Trophoblast cell (in vitro differentiated cells and primary cell): ENCODE data around the gene SSR4.
"Not testable (repeated sequence)": the region's sequence is repeated elsewhere in the genome, so short reads cannot be mapped to it uniquely, and the experiment has no call there.

ENCODE experiments used
- DNase-seq, 2 donors: peaks; one replicate each; pipeline ENCODE4 v3.0.0-alpha.2; 2016
- H2AFZ ChIP-seq: 2 replicates; pipeline ENCODE4 v1.6.1; 2013; ENCODE audit warnings: low read length, moderate library complexity, mild to moderate bottlenecking; ENCODE audit not compliant: insufficient read depth, poor library complexity
- H2AK5ac ChIP-seq: 2 replicates; pipeline ENCODE4 v1.6.1; 2013; ENCODE audit warnings: mild to moderate bottlenecking, low read length
- H2BK120ac ChIP-seq: 2 replicates; pipeline ENCODE4 v1.6.1; 2013; ENCODE audit warnings: low read length, mild to moderate bottlenecking, moderate library complexity; ENCODE audit not compliant: insufficient read depth, poor library complexity
- H2BK12ac ChIP-seq: 2 replicates; pipeline ENCODE4 v1.6.1; 2013; ENCODE audit warnings: mild to moderate bottlenecking, low read length, moderate library complexity
- H2BK5ac ChIP-seq: 2 replicates; pipeline ENCODE4 v1.6.1; 2013; ENCODE audit warnings: low read length, low read depth, moderate library complexity, mild to moderate bottlenecking; ENCODE audit not compliant: poor library complexity
- H3K14ac ChIP-seq: 2 replicates; pipeline ENCODE4 v1.6.1; 2013; ENCODE audit warnings: mild to moderate bottlenecking, low read length
- H3K18ac ChIP-seq: 2 replicates; pipeline ENCODE4 v1.6.1; 2013; ENCODE audit warnings: mild to moderate bottlenecking, low read length
- H3K23ac ChIP-seq: 2 replicates; pipeline ENCODE4 v1.6.1; 2013; ENCODE audit warnings: low read length
- H3K27ac ChIP-seq: 2 replicates; pipeline ENCODE4 v1.5.1; 2013; ENCODE audit warnings: low read depth, mild to moderate bottlenecking, inconsistent platforms, low read length, moderate library complexity
- H3K27me3 ChIP-seq: 2 replicates; pipeline ENCODE4 v1.6.1; 2013; ENCODE audit warnings: inconsistent platforms, mild to moderate bottlenecking, low read length, moderate library complexity; ENCODE audit not compliant: insufficient read depth
- H3K36me3 ChIP-seq, 2 experiments: 1 replicate in 1 of 2; 2 replicates in 1 of 2; pipeline ENCODE4 v1.6.1; 2013; ENCODE audit warnings: low read length in 2 of 2, mild to moderate bottlenecking in 2 of 2, moderate library complexity in 1 of 2; ENCODE audit not compliant: insufficient read depth in 2 of 2, control insufficient read depth in 1 of 2
- H3K4ac ChIP-seq: 2 replicates; pipeline ENCODE4 v1.6.1; 2013; ENCODE audit warnings: low read depth, mild to moderate bottlenecking, low read length, moderate library complexity
- H3K4me1 ChIP-seq, 2 experiments: 1 replicate in 1 of 2; 2 replicates in 1 of 2; pipeline ENCODE4 v1.6.1; 2013; ENCODE audit warnings: low read length in 2 of 2, mild to moderate bottlenecking in 2 of 2, moderate library complexity in 1 of 2; ENCODE audit not compliant: insufficient read depth in 2 of 2, control insufficient read depth in 1 of 2
- H3K4me2 ChIP-seq: 2 replicates; pipeline ENCODE4 v1.6.1; 2013; ENCODE audit warnings: inconsistent platforms, mild to moderate bottlenecking, low read length, moderate library complexity
- H3K4me3 ChIP-seq: 2 replicates; pipeline ENCODE4 v1.5.1; 2013; ENCODE audit warnings: mild to moderate bottlenecking, low read depth, low read length, inconsistent platforms
- H3K79me1 ChIP-seq: one replicate; pipeline ENCODE4 v1.6.1; 2013; ENCODE audit warnings: low read length
- H3K79me2 ChIP-seq: 2 replicates; pipeline ENCODE4 v1.6.1; 2013; ENCODE audit warnings: low read length, mild to moderate bottlenecking; ENCODE audit not compliant: control insufficient read depth, insufficient read depth, poor library complexity
- H3K9ac ChIP-seq: 2 replicates; pipeline ENCODE4 v1.6.1; 2013; ENCODE audit warnings: mild to moderate bottlenecking, low read length
- H3K9me3 ChIP-seq: 2 replicates; pipeline ENCODE4 v1.6.1; 2013; ENCODE audit warnings: low read depth, mild to moderate bottlenecking, control low read depth, inconsistent platforms, low read length; ENCODE audit not compliant: insufficient read depth
- H4K12ac ChIP-seq: 2 replicates; pipeline ENCODE4 v1.6.1; 2013; ENCODE audit warnings: low read depth, mild to moderate bottlenecking, low read length, moderate library complexity
- H4K8ac ChIP-seq: 2 replicates; pipeline ENCODE4 v1.6.1; 2013; ENCODE audit warnings: low read depth, mild to moderate bottlenecking, low read length, moderate library complexity
- H4K91ac ChIP-seq: one replicate; pipeline ENCODE4 v1.6.1; 2013; ENCODE audit warnings: low read depth, mild to moderate bottlenecking, low read length, moderate library complexity
- WGBS: extraction: QIAGEN DNeasy Blood & Tissue Kit; methylation state at CpG from one replicate; pipeline ENCODE4 v1.1.7; 2013; ENCODE audit warnings: missing lambda C conversion rate; ENCODE audit not compliant: insufficient read length, insufficient coverage; ENCODE audit errors: extremely low coverage; 5-methylcytosine and 5-hydroxymethylcytosine counted together

Gene SSR4

GRCh38 chrX:153818064-153818463 lies 23.6 kb downstream of the SSR4 start:
- DNase-seq, H4K91ac ChIP-seq, H3K79me1 ChIP-seq, H4K12ac ChIP-seq, H3K23ac ChIP-seq, H3K4me2 ChIP-seq, H3K9me3 ChIP-seq, H2BK120ac ChIP-seq, H2BK5ac ChIP-seq, H2AK5ac ChIP-seq, H2AFZ ChIP-seq, H2BK12ac ChIP-seq, H3K27me3 ChIP-seq, H3K36me3 ChIP-seq, H4K8ac ChIP-seq, H3K14ac ChIP-seq, H3K4me3 ChIP-seq, H3K4ac ChIP-seq, H3K18ac ChIP-seq, H3K9ac ChIP-seq, H3K79me2 ChIP-seq, H3K4me1 ChIP-seq, H3K27ac ChIP-seq: not testable (repeated sequence)
- no CpG with 5 or more reads among the region's 9 CpGs for WGBS

- no CpG with 5 or more reads among the region's 67 CpGs for WGBS
- Histone ChIP-seq H3K14ac (peak overlapping the region; percentile 64), H3K9ac (no peak overlapping the region), H3K9me3 (no peaks in the 10 kb centered on the region), H3K23ac (no peak overlapping the region), H2AK5ac (peak overlapping the region; percentile 31), H2BK5ac (no peak overlapping the region), H4K12ac (peak overlapping the region; percentile 89), H2BK120ac (peak overlapping the region; percentile 77), H2BK12ac (no peak overlapping the region), H3K4me3 (peak overlapping the region; percentile 64), H4K8ac (peak overlapping the region; percentile 84), H3K79me1 (peaks cover 8% of the 10 kb centered on the region), H4K91ac (peak overlapping the region; percentile 79), H3K18ac (peak overlapping the region; percentile 65), H3K36me3 (no peaks in the 10 kb centered on the region), H3K4me1 (peaks cover 0 to 7% of the 10 kb centered on the region in 2 experiments), H3K27ac (no peak overlapping the region), H3K27me3 (no peaks in the 10 kb centered on the region), H2AFZ (peak overlapping the region; percentile 66), H3K4me2 (peak overlapping the region; percentile 68), H3K4ac (peak overlapping the region; percentile 44), H3K79me2 (peaks cover 4% of the 10 kb centered on the region)
- DNase-seq = peak in 1 of 2 donors; percentile 24
Observed at GRCh38 chrX:153818571-153819383, 24.3 kb downstream of the SSR4 start.

- H2BK120ac ChIP-seq = peak overlapping the region; percentile 31
- H3K79me2 ChIP-seq = peaks cover 4% of the 10 kb centered on the region
- no peak overlapping the region for H2BK5ac ChIP-seq
- no peaks in the 10 kb centered on the region for H3K9me3 ChIP-seq
- no peak overlapping the region for H2BK12ac ChIP-seq
- H3K4me1 ChIP-seq = peaks cover 0 to 7% of the 10 kb centered on the region in 2 experiments
- no peaks in the 10 kb centered on the region for H3K27me3 ChIP-seq
- peak overlapping the region; percentile 44 for H3K4ac ChIP-seq
- H3K36me3 ChIP-seq = no peaks in the 10 kb centered on the region
- H4K91ac ChIP-seq = peak overlapping the region; percentile 79
- no peak overlapping the region for H3K9ac ChIP-seq
- H3K23ac ChIP-seq = no peak overlapping the region
- WGBS = no CpG with 5 or more reads among the region's 23 CpGs
- no peak overlapping the region for H3K27ac ChIP-seq
- peaks cover 8% of the 10 kb centered on the region for H3K79me1 ChIP-seq
- peak overlapping the region; percentile 89 for H4K12ac ChIP-seq
- H3K4me2 ChIP-seq = peak overlapping the region; percentile 68
- H2AFZ ChIP-seq = peak overlapping the region; percentile 66
- peak overlapping the region; percentile 84 for H4K8ac ChIP-seq
- no peak for DNase-seq
- H2AK5ac ChIP-seq = no peak overlapping the region
- peak overlapping the region; percentile 64 for H3K14ac ChIP-seq
- H3K4me3 ChIP-seq = no peak overlapping the region
- peak overlapping the region; percentile 65 for H3K18ac ChIP-seq
Observed at GRCh38 chrX:153819384-153820040, 25.0 kb downstream of the SSR4 start.

GRCh38 chrX:153820601-153821000 lies 26.1 kb downstream of the SSR4 start:
- no peak overlapping the region for H2BK5ac ChIP-seq
- H3K27ac ChIP-seq = no peak overlapping the region
- no peak overlapping the region for H2AK5ac ChIP-seq
- no peaks in the 10 kb centered on the region for H3K9me3 ChIP-seq
- no peak overlapping the region for H2BK120ac ChIP-seq
- no peak overlapping the region for H4K8ac ChIP-seq
- no peak overlapping the region for H3K14ac ChIP-seq
- no peak overlapping the region for H3K9ac ChIP-seq
- H3K79me2 ChIP-seq = peaks cover 4% of the 10 kb centered on the region
- H3K27me3 ChIP-seq = no peaks in the 10 kb centered on the region
- H2BK12ac ChIP-seq = no peak overlapping the region
- H3K36me3 ChIP-seq = no peaks in the 10 kb centered on the region
- H4K91ac ChIP-seq = no peak overlapping the region
- peaks cover 0 to 7% of the 10 kb centered on the region in 2 experiments for H3K4me1 ChIP-seq
- H3K4me3 ChIP-seq = no peak overlapping the region
- no peak overlapping the region for H3K18ac ChIP-seq
- no peak overlapping the region for H3K4me2 ChIP-seq
- peaks cover 8% of the 10 kb centered on the region for H3K79me1 ChIP-seq
- no peak overlapping the region for H4K12ac ChIP-seq
- no peak for DNase-seq
- H3K4ac ChIP-seq = no peak overlapping the region
- WGBS = no CpG with 5 or more reads among the region's 7 CpGs
- no peak overlapping the region for H2AFZ ChIP-seq
- no peak overlapping the region for H3K23ac ChIP-seq
